ENCODE data around the gene DHX30. TPM values are rescaled to one million over a fixed set of nuclear protein-coding genes. Genes with fewer than 3 reads are reported as not detected.

Gene DHX30
- total RNA-seq, 1 donor from 2014 or later: 99.2 TPM

DNA sequence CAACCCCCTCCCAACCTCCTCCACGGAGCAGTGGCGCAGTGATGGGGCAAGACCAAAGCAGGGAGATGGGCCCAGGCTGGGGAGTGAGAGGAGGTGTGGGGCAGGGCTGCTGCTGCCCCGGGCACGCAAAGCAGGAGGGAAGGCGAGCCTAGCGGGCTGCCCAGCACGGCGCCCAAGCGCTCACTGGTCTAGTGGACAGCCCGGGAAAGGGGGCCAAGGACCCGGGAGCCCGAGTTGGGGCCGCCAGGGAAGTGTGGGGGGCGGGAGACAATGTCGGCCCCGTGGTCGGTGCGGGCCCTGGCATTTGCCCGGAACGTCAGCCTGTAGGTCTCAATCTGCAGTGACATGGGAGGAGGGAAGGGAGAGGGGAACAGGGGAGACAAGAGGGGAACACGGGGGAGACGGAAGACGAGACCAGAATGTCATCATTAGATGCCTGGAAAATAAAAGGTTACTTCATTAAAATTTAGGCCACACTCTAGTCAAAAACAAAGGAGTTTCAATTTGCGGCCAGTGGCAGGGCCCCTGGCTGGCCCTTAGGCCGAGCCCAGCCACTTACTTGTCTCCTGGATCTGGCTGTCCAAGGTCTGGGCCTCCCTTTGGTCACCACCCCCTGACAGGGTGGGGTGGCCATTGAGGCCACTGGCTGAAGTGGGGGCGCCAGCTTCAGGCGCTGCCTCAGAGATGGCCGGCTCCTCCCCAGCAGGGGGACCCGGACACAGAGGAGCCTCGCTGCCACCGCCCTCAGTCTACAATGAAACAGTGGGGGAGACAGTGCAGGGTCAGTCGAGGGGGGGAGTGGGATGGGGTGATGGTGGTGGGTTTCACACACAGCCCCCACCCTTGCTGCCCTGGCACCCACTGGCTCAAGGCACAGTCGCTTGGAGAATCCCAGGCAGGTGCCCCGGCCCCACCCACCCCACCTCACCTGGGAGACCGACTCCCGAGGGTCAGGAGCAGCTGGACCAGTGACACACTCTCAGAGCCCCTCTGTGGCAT lies 50.0 kb downstream of the DHX30 start:
- intact Hi-C loops (cut with micrococcal nuclease): no loop called here

DNA sequence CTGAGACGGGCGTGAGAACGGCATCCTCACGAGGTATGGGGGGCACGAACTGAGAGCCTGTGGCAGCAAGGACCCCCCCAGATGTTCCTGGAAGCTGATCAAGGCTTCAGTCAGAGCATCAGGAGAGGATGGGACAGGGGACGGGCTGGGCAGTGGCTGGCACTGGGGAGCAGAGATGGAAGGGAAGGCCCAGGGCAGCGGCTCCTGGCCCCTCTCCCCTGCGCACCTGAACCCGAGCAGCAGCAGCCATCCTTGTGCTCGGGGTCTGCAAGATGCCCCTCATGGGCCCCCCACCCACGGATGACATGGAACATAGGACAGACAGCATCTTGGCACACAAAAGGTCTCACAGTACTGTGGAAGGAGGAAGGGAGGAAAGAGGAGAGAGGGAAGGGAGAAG lies 51.3 kb downstream of the DHX30 start:
- intact Hi-C loops (cut with micrococcal nuclease): no loop called here

DNA sequence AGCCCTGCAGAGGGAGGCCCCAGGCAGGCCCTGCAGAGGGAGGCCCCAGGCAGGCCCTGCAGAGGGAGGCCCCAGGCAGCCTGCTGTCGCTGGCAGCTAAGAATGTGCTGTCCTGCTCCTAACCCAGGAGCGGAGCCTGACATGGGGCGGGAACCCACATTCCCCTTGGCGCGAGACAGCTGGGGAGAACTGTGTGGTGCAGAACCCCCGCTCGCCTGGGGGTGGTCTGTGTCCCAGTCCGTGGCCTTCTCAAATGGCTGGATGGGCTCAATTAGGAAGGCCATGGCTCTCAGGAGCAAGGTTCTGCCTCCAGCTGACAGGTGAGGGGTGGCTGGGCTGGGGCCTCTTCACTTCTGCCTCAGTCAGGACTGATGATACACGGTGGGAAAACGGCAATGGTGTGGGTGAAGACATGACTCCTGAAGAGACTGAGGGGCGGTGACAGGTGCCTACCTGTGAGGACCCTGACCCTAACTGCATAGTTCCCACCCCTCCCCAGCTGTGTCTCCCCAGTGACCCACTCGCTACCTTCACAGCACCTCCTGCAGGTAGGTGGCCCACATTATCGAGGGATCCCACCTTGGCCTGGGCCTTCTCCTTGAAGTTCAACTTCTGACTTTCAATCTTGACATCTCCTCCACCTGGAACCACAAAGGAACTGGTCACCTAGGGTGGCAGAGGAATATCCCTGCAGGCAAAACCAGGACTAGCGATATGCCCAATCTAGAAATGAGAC lies 52.0 kb downstream of the DHX30 start:
- intact Hi-C loops (cut with micrococcal nuclease): no loop called here

DNA sequence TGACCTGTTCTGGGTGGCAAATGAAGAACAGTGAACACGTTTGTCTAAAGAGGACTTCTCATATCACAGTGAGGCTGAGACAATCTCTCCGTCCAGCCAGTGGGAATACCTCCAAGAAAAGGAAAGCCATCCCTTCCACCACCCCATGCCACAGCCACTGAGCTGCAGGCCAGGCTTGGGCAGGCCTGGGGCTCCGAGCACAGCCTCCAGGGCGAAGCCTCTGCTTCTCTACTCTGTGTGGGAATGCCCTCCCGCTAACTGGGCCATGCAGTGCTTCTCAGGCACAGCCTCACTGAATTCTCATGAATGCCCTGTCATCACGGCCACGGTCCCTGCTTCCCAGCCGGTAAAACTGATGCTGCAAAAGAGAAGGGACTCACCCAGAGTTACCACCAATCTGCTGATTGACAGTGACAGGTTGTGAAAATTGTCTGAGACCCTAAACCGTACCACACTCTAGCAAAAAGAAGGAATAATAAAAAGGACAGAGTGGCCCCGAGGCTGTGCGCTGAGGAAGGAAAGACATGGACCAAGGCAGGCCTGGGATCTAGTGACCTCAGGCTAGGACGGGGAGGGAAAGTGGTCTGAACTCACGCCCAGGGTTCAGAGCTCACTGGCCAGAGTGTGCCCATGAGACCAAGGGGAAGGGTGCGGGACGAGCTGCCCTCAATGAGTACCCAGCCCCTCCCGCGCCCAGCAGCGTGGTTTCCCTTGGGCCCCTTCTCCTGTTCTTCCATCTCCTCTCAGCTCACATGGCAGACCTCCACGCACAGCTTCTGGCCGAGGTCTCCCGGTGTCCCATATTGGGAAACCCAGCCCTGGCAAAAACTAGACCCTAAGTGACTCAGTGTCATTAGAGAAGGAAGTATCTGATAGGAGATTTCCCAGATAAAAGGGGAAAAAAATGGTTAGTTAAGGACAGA lies 52.8 kb downstream of the DHX30 start:
- intact Hi-C loops (cut with micrococcal nuclease): no loop called here

DNA sequence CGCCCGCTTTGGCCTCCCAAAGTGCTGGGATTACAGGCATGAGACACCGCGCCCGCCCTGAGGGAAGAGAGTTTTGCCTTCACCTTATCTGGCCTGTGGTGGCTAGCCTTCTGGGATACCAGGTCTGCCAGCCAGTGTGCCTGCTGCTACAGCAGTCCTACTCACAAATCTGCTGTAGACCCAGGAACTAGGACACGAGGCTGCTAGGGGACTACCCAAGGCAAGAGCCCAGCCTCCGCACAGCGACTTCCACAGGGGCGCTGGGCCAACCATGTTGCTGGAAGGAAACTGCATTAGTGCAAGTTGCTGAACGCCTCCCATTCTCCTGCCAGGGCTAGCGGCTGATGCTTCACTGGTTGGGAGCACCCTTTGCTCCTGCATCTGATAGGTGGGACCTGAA lies 53.7 kb downstream of the DHX30 start:
- intact Hi-C loops (cut with micrococcal nuclease): no loop called here

DNA sequence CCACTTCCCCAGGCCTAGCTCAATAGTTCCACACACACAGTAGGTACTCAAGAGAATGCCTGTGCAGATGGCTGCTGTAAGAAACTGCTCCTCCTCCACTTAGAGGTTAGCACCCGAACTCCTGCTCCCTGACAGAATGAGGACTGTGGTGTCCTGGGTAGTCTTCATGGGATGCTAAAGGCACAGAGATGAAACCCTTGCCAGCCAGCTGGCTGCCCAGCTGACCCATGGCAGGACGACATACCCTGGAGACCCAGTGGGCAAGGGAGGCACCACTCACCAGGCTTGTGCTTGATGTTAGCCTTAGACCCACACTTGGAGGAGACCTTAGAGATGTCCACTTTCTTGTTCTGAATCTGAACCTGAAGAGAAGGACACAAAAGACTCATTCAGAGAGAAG lies 54.2 kb downstream of the DHX30 start:
- intact Hi-C loops (cut with micrococcal nuclease): no loop called here

DNA sequence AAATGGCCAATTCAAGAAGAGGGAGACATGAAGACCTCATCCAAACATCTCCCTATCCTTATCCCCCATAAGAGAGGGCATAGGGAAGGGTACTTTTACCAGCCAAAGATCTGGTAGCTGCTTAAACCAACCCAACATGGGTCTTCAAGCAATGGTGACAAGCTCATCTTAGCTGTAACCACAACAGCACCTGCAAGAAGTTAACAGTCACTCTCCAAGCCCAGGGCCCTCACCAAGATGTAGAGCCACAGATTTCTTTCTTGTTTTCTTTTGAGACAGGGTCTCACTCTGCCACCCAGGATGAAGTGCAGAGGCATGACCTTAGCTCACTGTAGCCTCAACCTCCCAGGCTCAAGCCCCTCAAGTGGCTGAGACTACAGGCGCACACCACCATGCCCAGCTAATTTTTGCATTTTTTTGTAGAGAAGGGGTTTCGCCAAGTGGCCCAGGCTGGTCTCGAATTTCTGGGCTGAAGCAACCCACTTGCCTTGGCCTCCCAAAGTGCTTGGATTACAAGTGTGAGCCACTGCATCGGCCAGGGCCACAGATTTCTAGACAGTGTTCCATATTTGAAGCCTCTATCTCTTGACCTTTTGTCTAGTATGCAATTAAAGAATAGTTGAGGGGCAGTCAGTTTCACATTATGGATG lies 57.1 kb downstream of the DHX30 start:
- intact Hi-C loops (cut with micrococcal nuclease): no loop called here

DNA sequence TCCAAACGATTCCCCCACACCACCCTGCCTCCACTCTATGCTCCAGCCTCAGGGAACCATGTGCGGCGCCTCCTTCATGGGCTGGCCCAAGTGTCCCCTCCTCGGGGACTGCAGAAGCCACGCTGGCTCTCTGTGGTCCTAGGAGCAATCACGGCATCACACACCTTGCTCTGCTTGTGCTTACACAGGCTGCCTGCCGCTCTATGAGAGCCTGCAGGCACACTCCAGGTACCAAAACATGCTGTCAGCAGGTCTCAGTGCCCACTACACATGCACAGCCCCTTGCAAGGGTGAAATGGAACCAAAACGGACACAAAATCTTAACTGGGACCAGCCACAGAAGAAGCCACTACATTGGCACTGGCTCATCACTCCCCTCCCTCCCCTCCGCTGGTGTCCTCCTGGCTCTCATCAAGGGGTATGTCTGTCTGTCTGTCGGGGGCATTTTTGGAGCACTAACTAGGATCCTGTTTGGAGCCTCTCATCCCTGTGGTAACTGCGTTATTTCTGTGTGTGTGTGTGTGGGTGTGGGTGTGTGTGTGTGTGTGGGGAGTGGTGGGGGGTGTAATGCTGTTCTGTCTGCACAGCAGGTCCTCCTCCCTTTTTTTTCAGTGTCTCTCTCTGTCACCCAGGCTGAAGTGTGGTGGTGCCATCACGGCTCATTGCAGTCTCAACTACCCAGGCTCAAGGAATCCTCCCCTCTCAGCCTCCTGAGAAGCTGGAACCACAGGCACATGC lies 60.6 kb downstream of the DHX30 start:
- intact Hi-C loops (cut with micrococcal nuclease): no loop called here

DNA sequence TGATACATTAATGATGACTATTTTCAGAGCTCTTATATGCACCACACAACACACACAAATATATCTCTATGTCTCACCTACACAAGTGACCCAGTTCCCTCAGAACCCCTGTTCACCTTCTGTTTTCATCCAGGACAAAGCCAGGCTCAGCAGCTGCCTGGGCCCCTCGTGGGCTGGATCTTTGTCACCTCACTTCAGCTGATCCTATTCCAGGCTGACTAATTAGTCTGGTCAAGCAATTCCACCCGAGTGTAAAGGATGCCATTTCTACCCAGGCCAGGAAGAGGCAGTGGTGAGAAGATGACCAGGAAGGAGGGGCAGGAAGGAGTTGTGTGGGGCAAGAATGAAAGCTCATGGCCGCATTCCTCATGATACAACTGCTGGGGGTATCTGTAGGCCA lies 62.3 kb downstream of the DHX30 start:
- intact Hi-C loops (cut with micrococcal nuclease): no loop called here

DNA sequence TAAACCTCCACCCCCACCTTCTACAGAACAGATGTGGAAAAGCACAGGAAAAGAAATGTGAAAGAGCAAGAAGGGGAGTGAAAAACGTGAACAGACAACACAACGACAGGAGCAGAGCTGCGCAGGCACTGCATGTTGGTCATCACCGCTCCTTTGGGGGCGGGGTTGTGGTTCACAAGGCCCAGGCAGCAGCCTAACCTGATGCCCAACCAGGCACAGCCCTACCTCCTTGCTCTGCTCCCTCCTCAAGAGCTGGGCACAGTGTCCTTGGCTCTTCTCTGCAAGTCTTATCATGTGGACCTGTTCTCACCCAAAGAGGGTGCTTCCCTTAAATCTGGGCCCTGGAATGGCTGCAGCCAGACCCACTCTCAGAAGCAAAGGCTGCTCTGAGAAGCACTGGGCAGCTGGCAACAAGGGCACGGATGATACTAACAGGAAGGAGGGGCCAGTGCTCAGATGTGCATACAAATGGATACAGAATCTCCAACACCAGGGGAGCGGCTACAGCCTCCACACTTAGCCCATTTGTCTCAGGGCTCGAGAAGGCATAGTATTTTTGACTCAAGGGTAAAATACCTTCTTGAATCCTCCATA lies 64.6 kb downstream of the DHX30 start:
- intact Hi-C loops (cut with micrococcal nuclease): no loop called here

DNA sequence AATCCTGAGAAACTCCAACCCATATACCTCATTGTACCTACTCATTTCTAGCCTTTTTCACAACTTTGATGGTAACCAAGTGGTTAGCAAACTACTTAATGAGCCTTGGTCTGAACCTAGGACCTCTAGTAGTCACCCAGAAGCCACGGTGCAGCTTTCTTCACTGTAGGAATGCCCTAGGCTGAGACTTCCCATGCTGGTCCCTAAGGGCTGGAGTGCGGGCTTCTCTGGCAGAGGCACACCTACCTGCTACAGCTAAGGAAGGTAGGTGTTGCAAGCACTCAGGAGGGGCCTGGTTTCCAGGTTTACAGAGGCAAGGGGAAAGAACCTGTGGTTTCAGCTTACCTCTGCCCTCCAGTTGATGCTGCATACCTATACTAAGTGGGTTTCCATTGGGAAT lies 65.4 kb downstream of the DHX30 start:
- intact Hi-C loops (cut with micrococcal nuclease): no loop called here

DNA sequence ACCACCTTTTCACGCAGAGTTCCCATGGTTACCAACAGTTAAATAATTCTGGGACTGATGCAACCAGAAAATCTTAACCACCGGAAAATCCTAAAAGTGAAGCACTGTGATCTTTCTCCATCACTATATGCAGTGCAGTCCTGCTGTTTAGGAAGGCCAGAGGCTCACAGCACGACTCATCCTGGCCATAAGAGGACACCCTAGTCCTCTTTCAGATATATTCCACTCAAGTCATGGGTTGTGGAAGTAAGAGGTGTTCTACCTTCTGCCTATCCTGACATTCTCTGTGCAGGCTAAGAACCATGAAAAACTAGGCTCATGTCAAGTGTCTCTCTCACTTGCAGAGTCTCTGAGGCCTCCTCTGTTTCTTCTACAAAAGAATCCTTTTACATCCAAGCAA lies 67.2 kb downstream of the DHX30 start:
- intact Hi-C loops (cut with micrococcal nuclease): no loop called here

DNA sequence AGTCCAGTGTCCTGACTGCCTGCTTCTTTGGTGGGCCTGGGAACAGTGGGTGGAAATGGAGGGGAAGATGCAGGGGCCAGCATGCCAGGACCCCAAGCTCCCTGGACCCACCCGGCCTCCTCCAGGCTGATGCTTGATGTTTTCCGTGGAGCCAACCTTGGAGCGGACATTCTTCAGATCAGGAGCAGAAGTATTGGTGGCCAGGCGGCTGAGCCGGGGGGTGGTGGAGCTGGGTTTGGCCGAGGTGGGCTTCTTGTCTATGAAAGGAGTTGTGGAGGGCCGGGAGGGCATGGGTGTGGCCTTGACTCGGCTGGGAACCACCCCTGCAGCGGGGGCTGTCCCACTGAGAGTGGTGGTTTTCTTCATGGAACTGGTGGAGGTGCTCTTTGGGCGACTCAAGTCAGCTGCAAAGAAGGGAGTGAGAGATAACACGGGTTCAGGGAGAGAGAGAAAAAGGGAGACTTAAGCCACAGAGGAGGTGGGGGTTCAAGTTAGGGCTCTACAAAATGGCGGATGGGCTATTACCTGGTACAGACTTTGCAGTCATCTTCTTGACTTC lies 67.8 kb downstream of the DHX30 start:
- intact Hi-C loops (cut with micrococcal nuclease): no loop called here

DNA sequence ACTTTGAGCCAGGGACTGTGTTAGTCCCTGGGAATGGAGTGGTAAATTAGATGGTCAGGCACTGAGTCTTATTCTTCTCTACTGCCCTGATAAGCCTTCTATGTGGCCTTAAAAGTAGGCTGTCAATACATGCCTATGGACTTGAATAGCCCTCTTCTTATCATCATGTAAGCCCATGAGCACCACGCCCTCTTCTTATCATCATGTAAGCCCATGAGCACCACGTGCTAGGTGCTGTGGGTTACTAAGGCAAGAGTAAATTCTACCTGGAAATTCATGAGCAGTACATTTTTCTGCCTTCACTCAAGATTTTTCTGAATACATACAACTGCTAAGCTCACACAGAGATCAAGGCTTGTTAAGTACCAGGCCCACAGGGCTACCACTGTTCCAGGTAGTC lies 68.5 kb downstream of the DHX30 start:
- intact Hi-C loops (cut with micrococcal nuclease): no loop called here

DNA sequence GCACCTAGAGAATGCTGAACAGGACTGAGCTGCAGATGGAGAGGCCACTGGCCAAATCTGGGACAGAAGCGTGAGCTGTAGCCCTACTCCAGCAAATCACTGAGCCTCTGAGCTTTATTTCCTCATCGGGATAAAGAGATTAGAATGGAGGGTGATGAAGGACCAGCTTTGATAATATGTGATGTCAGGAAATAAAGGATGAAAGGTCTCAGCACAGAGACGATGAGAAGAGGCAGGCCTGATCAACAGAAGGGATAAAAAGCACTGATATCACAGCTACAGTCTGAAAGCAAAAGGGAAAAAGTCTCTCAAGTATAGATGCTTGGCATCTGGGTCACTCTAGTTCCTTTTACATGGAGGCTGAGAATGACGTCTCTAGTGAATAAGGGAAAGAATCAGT lies 70.0 kb downstream of the DHX30 start:
- intact Hi-C loops (cut with micrococcal nuclease): no loop called here

DNA sequence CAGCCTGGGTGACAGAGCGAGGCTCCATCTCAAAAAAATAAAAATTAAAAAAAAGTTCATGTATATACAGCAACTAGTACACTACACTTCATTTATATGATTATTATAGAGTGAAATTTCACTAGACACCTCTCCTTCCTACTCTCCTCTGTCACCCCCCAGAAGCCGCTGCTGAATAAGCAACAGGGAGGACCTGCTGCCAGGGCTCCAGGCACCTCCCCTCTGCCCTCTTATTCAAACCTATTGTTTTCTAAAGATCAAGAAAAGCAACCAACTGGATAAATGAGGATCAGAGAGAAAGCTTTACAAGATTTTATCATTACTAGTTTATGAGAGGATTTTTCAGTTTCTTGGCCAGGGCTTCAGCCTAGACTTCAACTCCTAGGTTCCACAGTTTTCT lies 71.5 kb downstream of the DHX30 start:
- intact Hi-C loops (cut with micrococcal nuclease): no loop called here

DNA sequence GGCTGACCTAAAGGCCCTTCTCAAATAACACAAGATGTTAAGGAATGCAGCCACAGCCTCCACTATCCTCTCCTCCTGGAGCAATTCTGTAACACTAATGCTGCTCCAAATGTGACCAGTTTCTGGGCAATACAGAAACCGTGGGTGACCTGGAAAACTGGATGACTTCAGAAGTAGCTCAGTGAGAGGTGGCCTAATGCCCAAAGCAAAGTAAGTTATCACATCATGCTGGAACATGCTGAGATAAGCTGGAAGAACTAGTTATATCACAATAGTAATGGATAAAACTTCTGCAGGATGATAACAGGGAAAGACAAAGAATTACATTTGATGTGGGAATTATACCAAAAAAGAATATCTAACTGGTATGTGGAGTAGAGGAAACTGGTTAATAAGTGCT lies 72.0 kb downstream of the DHX30 start:
- intact Hi-C loops (cut with micrococcal nuclease): no loop called here

DNA sequence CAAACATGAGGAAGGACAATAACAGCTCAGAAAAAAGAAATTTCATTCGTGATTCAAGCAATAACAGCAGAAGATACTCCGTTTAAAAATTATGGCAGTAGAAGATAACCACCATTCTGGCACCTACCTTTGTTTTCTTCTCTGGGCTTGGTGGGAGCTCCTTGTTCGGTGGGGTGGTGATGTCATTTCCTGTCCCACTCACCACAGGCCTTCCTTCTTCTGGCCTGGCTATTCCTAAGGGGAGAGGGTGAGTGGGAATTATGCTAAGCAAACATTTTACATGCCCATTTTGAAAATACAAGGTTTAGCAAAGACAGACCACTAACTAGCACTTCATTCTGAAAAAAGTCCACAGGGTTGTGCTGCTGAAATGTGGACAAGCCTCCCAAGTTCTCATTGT lies 74.4 kb downstream of the DHX30 start:
- intact Hi-C loops (cut with micrococcal nuclease): no loop called here

DNA sequence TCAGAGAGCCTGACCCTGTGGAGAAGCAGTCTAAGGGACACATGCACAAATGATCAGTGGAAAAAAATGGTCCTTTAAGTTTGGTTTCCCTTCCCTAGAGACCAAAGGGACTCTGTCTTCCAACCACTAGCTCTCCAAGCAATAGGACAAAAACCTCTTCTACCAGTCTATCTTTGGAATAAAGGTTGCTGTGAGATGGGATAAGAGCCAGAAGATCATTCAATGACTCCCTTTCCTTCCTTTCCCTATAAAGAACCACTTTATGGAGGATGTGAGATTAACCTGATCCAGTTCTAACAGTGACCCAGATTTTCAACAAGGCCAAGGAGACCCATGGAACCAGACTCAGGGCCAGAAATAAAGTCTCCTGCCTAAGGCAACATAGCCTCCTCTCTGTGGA lies 74.8 kb downstream of the DHX30 start:
- intact Hi-C loops (cut with micrococcal nuclease): no loop called here

DNA sequence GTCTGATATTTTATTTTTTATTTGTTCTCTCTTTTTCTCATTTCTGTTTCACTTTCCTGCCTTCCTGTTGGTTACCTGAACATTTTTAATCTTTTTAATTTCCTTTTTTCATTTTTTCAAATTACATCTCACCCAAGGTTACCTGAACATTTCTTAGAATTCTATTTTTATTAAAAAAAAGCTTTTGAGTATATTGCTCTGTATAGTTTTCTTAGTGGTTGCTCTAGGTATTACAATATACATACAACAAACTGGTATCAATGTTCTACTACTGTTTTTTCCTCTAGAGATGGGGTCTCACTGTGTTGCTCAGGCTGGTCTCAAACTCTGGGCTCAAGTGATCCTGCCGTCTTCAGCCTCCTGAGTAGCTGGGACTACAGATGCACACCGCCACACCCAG lies 79.4 kb downstream of the DHX30 start:
- intact Hi-C loops (cut with micrococcal nuclease): loop anchor here (2.0 kb wide), 1 partner anchor 108 kb away; no protein-coding TSS in a partner anchor

Measured in T-helper 1 cell treated with Interleukin-12 subunit alpha and Interleukin-12 subunit beta and Interleukin-4 antibody, amounts not matched to agents 30 ng/mL and 1 ng/mL, for 36 hours (primary cell).